Measurements from ENCODE around the gene FURIN.

DNA sequence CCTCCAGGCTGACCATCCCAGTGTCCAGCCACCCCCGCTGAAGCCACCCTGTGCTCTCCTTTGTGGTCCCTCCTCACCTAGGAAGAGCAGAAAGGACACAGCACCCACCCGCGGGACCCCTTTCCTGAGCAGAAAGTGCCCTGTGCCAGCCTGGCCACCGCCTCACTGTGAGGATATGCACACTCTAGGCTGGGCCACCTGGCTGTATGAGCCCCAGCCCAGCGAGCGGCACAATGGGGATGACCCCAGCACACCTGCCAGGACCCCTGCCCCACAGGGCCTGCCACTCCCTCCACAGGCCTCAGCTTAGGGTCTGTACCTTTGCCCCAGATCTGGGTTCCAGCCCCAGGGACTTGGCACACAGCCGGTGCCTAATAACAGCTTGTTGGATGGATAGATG is 47.9 kb upstream of the FURIN start:
- no peak for TF ChIP-seq BHLHE40 (IDR thresholded peaks at IDR 0.05; ENCODE audit: borderline replicate concordance)
- TF ChIP-seq HDGF (IDR thresholded peaks at IDR 0.05; ENCODE audit: borderline replicate concordance), result no peak
- TF ChIP-seq FOXK2 (IDR thresholded peaks at IDR 0.05), result no peak
- no peak for TF ChIP-seq ELF4 (IDR thresholded peaks at IDR 0.05)
- no peak for TF ChIP-seq SUZ12 (IDR thresholded peaks at IDR 0.05)
